HG03135 (cell line): Measurements from ENCODE around the gene FGF6.
"Not testable (repeated sequence)": the region's sequence is repeated elsewhere in the genome, so short reads cannot be mapped to it uniquely, and the experiment has no call there.

Experiments
- ATAC-seq: cut with Tn5 transposase; IDR thresholded peaks from one replicate; pipeline ENCODE4 v1.9.1; 2021; ENCODE audit warnings: mild to moderate bottlenecking, moderate library complexity; ENCODE audit not compliant: unreplicated experiment

The FGF6 gene

GRCh38 chr12:4421590-4422031 lies 24.0 kb downstream of the FGF6 start:
- no peak for ATAC-seq

- no peak for ATAC-seq
Measured at GRCh38 chr12:4420138-4420670, 25.4 kb downstream of the FGF6 start.

- ATAC-seq: no peak
Measured at GRCh38 chr12:4418913-4419312, 26.7 kb downstream of the FGF6 start.

GRCh38 chr12:4417936-4418335 lies 27.7 kb downstream of the FGF6 start:
- no peak for ATAC-seq

GRCh38 chr12:4417455-4417854 lies 28.2 kb downstream of the FGF6 start:
- ATAC-seq: no peak

- ATAC-seq: no peak
Measured at GRCh38 chr12:4416276-4416675, 29.3 kb downstream of the FGF6 start.

- no peak for ATAC-seq
Measured at GRCh38 chr12:4412465-4412864, 33.1 kb downstream of the FGF6 start.

GRCh38 chr12:4412056-4412455 lies 33.6 kb downstream of the FGF6 start:
- ATAC-seq: no peak

GRCh38 chr12:4407136-4407535 lies 38.5 kb downstream of the FGF6 start:
- no peak for ATAC-seq

GRCh38 chr12:4404877-4405637 lies 40.6 kb downstream of the FGF6 start:
- not testable (repeated sequence) for ATAC-seq

GRCh38 chr12:4402996-4403395 lies 42.6 kb downstream of the FGF6 start:
- no peak for ATAC-seq

- no peak for ATAC-seq
Measured at GRCh38 chr12:4401117-4401516, 44.5 kb downstream of the FGF6 start.

- no peak for ATAC-seq
Measured at GRCh38 chr12:4395818-4396217, 49.8 kb downstream of the FGF6 start.

GRCh38 chr12:4393211-4393610 lies 52.4 kb downstream of the FGF6 start:
- no peak for ATAC-seq

- ATAC-seq: no peak
Measured at GRCh38 chr12:4392223-4392742, 53.3 kb downstream of the FGF6 start.

- no peak for ATAC-seq
Measured at GRCh38 chr12:4388662-4389061, 57.0 kb downstream of the FGF6 start.

GRCh38 chr12:4388032-4388431 lies 57.6 kb downstream of the FGF6 start:
- no peak for ATAC-seq

- no peak for ATAC-seq
Measured at GRCh38 chr12:4387607-4388006, 58.0 kb downstream of the FGF6 start.

GRCh38 chr12:4386801-4387200 lies 58.8 kb downstream of the FGF6 start:
- ATAC-seq: no peak
